ENCODE measurements around the gene MIS12.
A peak's percentile ranks its signal among the peaks of the same experiment; 100 is the strongest.

Gene MIS12

DNA sequence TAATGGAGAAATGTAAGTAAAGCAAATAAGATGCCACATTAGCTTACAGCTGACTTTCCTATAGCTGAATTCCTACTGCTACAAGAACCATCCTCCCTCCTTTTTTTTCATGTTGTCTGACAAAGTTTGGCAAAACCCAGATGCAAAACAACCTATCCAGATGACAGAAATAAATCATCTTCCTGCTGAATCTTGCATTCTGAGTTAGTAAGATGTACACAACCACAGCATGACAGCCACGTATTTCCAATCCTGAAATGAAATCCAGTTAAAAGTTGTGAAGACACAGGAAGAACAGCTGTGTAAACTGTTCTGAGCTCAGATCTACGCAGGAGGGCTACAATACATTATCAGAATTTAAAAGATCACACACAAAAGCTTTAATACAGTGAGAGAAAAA, 12.5 kb upstream of the MIS12 start:
- Histone ChIP-seq H3K4me3 (ENCODE audit: low read length) (no peak overlapping the region), H3K27ac (ENCODE audit: low read depth, low read length) (no peak overlapping the region), H3K4me1 (ENCODE audit: control insufficient read depth, insufficient read depth, low read length) (no peaks in the 10 kb centered on the region), H3K36me3 (ENCODE audit: control insufficient read depth, insufficient read depth, low read length) (peaks cover 13% of the 10 kb centered on the region), H3K9ac (ENCODE audit: low read length) (no peak overlapping the region), H3K27me3 (ENCODE audit: control insufficient read depth, insufficient read depth, low read length) (no peaks in the 10 kb centered on the region)

GRCh38 chr17:5478992-5479391, 7.4 kb upstream of the MIS12 start:
- Histone ChIP-seq H3K36me3 (ENCODE audit: control insufficient read depth, insufficient read depth, low read length) (peaks cover 33% of the 10 kb centered on the region), H3K4me1 (ENCODE audit: control insufficient read depth, insufficient read depth, low read length) (no peaks in the 10 kb centered on the region), H3K4me3 (ENCODE audit: low read length) (no peak overlapping the region), H3K27ac (ENCODE audit: low read depth, low read length) (no peak overlapping the region), H3K9ac (ENCODE audit: low read length) (no peak overlapping the region), H3K27me3 (ENCODE audit: control insufficient read depth, insufficient read depth, low read length) (no peaks in the 10 kb centered on the region)

DNA sequence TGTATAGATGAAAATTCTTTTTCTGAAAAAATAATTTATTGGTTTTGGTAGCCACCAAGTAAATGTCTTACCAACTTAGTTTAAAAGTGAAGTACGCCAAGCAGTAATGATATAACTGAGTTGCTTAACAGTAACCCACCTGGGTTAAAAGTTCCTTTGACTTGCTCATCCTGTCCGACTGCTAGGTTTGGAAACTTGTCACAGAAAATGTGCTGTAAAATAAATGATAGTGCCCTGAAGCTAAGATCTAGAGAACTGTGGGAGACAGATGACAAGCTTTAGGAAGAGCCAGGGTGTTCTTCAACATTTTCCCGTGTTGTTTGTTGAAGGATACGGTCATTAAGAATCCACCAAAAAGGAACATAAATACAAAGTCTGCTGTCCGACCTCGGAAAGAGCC, 5.4 kb upstream of the MIS12 start:
- no peak overlapping the region for H3K4me3 ChIP-seq (ENCODE audit: low read length)
- H3K27ac ChIP-seq (ENCODE audit: low read depth, low read length) = no peak overlapping the region
- no peak overlapping the region for H3K9ac ChIP-seq (ENCODE audit: low read length)
- peaks cover 8% of the 10 kb centered on the region for H3K4me1 ChIP-seq (ENCODE audit: control insufficient read depth, insufficient read depth, low read length)
- peaks cover 34% of the 10 kb centered on the region for H3K36me3 ChIP-seq (ENCODE audit: control insufficient read depth, insufficient read depth, low read length)
- H3K27me3 ChIP-seq (ENCODE audit: control insufficient read depth, insufficient read depth, low read length) = no peaks in the 10 kb centered on the region

DNA sequence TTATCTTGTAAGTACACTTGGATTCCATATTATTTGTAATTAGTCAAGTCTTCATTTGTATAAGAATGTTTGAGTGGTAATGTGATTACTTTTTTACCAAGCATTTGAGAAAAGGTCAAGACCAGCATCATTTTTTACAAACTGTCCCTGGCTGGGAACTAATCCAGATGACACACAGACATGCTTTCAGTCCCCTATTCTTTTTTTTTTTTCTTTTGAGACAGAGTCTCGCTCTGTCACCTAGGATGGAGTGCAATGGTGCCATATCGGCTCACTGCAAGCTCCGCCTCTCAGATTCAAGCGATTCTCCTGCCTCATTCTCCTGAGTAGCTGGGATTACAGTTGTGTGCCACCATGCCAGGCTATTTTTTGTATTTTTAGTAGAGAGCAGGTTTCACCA, 4.9 kb upstream of the MIS12 start:
- Histone ChIP-seq H3K9ac (ENCODE audit: low read length) (no peak overlapping the region), H3K4me3 (ENCODE audit: low read length) (no peak overlapping the region), H3K4me1 (ENCODE audit: control insufficient read depth, insufficient read depth, low read length) (peaks cover 8% of the 10 kb centered on the region), H3K36me3 (ENCODE audit: control insufficient read depth, insufficient read depth, low read length) (peaks cover 34% of the 10 kb centered on the region), H3K27me3 (ENCODE audit: control insufficient read depth, insufficient read depth, low read length) (no peaks in the 10 kb centered on the region), H3K27ac (ENCODE audit: low read depth, low read length) (no peak overlapping the region)

DNA sequence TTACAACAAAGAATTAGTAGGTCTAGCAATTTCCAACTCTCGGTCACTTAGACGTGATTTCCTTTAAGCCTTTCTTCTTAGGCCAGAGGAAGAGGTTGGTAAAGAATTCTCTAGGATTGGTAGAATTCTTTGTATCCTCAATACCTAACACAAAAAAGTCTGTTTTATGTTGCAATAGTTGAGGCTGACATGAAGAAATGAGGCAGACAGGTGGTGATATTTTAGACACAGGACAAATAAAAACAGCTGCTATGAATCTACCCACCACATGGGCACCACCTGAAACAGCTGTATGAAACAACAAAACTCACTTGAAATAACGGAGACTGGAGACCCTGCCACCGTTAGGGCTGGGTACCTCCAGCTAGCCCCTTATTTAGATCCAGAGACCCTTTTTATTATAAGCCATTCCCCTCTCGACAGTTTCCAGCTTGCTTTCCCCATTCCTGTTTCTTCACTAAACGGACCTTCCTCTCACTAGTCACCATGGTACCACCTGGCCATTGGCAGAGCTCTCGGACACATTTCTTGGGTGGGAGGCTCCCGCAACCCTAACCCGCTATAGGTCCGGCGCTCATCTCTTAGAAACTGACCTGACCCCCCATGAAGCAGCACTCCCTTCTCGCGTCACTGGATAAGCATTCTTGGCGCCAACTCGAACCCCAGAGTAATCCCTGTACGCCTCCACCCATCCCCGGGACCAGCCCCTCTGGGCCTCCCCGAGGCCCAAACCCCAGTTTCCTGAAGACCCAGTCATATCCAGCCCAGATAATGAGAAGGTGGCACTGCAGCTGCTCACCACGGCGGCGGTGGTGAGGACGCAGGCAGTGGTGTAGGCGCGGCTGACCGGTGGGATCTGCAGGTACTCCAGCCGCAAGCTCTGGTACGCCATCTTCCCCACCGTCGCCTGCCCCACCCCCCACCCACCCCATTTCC, 828 bp upstream of the MIS12 start, which contains the start of gene DERL2:
TSS of gene DERL2 (minus strand) at position 909 of the 936 bp plus-strand sequence. CDS start at position 892, 17 bp downstream.
- Histone ChIP-seq H3K9ac (ENCODE audit: low read length) (peak within 1 kb of the TSS; percentile 81), H3K4me3 (ENCODE audit: low read length) (peak within 1 kb of the TSS; percentile 83), H3K4me1 (ENCODE audit: control insufficient read depth, insufficient read depth, low read length) (peaks cover 14% of the 10 kb centered on the region), H3K27ac (ENCODE audit: low read depth, low read length) (peak within 1 kb of the TSS; percentile 99), H3K27me3 (ENCODE audit: control insufficient read depth, insufficient read depth, low read length) (no peaks in the 10 kb centered on the region), H3K36me3 (ENCODE audit: control insufficient read depth, insufficient read depth, low read length) (peaks cover 21% of the 10 kb centered on the region)

GRCh38 chr17:5488752-5489151, 2.4 kb downstream of the MIS12 start:
- no peak overlapping the region for H3K9ac ChIP-seq (ENCODE audit: low read length)
- H3K36me3 ChIP-seq (ENCODE audit: control insufficient read depth, insufficient read depth, low read length) = peaks cover 11% of the 10 kb centered on the region
- H3K27ac ChIP-seq (ENCODE audit: low read depth, low read length) = no peak overlapping the region
- H3K4me1 ChIP-seq (ENCODE audit: control insufficient read depth, insufficient read depth, low read length) = peaks cover 14% of the 10 kb centered on the region
- H3K4me3 ChIP-seq (ENCODE audit: low read length) = no peak overlapping the region
- H3K27me3 ChIP-seq (ENCODE audit: control insufficient read depth, insufficient read depth, low read length) = no peaks in the 10 kb centered on the region

GRCh38 chr17:5492970-5493369, 6.6 kb downstream of the MIS12 start:
- Histone ChIP-seq H3K4me3 (ENCODE audit: low read length) (no peak overlapping the region), H3K4me1 (ENCODE audit: control insufficient read depth, insufficient read depth, low read length) (no peaks in the 10 kb centered on the region), H3K9ac (ENCODE audit: low read length) (no peak overlapping the region), H3K27ac (ENCODE audit: low read depth, low read length) (no peak overlapping the region), H3K27me3 (ENCODE audit: control insufficient read depth, insufficient read depth, low read length) (no peaks in the 10 kb centered on the region), H3K36me3 (ENCODE audit: control insufficient read depth, insufficient read depth, low read length) (peaks cover 9% of the 10 kb centered on the region)

DNA sequence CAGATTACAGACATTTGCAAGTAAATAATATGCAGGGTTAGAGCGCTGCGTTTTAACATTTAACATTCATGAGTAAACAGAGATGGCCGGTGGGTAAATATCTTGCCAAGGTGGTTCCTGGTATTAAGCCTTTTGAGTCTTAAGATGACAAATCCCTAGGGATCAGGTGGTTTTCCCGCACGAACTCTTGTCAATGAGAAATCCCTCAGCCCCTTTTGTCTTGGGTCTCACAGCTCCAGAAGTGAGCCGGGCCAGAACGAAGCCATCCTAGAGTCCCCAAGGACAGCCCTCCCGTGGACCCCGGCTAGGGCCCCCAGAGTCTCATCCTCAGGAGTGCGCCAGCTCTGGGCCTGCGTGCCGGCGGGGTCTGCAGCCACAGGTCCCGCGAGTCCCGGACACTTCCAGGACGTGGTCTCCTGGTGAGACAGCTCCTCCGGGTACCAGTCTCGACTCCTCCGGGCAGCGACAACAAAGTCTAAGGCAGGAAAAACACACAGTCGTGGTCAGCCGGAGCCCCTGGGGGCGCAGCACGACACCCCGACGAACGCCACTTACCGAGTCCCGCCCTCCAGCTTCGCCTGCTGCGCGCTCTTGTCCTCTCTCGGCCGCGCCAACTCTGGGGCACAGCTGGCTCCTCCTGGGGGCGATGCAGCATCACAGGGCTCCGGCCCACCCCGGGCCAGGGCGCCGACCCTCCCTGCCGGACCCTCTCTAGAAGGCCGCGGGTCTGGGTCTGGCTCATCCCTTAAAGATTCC, 13.3 kb downstream of the MIS12 start:
- no peak overlapping the region for H3K27ac ChIP-seq (ENCODE audit: low read depth, low read length)
- no peaks in the 10 kb centered on the region for H3K27me3 ChIP-seq (ENCODE audit: control insufficient read depth, insufficient read depth, low read length)
- peaks cover 4% of the 10 kb centered on the region for H3K4me1 ChIP-seq (ENCODE audit: control insufficient read depth, insufficient read depth, low read length)
- H3K36me3 ChIP-seq (ENCODE audit: control insufficient read depth, insufficient read depth, low read length) = no peaks in the 10 kb centered on the region
- no peak overlapping the region for H3K9ac ChIP-seq (ENCODE audit: low read length)
- peak overlapping the region; percentile 65 for H3K4me3 ChIP-seq (ENCODE audit: low read length)

- Histone ChIP-seq H3K36me3 (ENCODE audit: control insufficient read depth, insufficient read depth, low read length) (no peaks in the 10 kb centered on the region), H3K27ac (ENCODE audit: low read depth, low read length) (peak overlapping the region; percentile 47), H3K4me3 (ENCODE audit: low read length) (peak overlapping the region; percentile 65), H3K27me3 (ENCODE audit: control insufficient read depth, insufficient read depth, low read length) (no peaks in the 10 kb centered on the region), H3K9ac (ENCODE audit: low read length) (peak overlapping the region; percentile 34), H3K4me1 (ENCODE audit: control insufficient read depth, insufficient read depth, low read length) (peaks cover 4% of the 10 kb centered on the region)
Observed at GRCh38 chr17:5500247-5500588, 13.9 kb downstream of the MIS12 start.

DNA sequence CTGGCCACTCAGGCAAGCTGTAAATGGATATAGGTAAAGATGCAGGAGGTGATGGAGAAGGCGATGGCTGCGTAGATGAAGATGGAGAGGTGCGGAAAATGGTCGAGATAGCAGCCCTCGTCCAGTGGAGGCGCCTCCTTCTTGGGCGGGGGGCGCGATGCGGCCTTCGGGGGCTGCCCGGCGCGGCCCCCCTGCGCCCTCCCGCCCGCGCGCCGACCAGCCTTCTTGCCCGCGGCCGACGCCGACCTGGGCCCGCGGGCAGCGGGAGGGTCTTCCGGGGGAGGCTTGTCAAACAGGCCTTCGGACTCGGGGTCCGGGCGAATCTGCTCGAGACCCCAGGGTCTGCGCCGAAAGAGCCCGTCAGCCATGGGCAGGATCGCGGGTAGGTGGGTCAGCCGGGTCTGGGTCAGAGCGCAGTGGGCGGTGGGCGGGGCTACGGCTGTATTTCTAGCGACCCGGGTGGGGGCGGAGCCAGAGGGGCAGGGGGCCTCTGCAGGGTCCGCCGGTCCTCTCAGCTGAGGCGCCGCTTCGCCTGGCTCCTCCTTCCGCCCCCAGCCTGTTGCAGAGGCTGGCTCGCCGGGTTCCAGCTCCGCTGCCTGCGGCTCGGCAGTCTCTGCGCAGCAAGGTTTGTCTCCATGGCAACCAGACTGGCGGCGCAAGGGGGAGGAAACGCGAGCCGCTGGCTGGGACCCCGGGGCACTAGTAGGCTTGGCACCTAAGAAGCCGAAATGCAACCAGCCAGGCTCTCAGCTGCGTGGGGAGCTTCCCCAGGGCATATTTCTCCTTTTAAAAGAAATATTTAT, 14.4 kb downstream of the MIS12 start:
- Histone ChIP-seq H3K4me3 (ENCODE audit: low read length) (peak overlapping the region; percentile 65), H3K27ac (ENCODE audit: low read depth, low read length) (peak overlapping the region; percentile 47), H3K4me1 (ENCODE audit: control insufficient read depth, insufficient read depth, low read length) (peaks cover 4% of the 10 kb centered on the region), H3K27me3 (ENCODE audit: control insufficient read depth, insufficient read depth, low read length) (no peaks in the 10 kb centered on the region), H3K36me3 (ENCODE audit: control insufficient read depth, insufficient read depth, low read length) (no peaks in the 10 kb centered on the region), H3K9ac (ENCODE audit: low read length) (peak overlapping the region; percentile 34)

DNA sequence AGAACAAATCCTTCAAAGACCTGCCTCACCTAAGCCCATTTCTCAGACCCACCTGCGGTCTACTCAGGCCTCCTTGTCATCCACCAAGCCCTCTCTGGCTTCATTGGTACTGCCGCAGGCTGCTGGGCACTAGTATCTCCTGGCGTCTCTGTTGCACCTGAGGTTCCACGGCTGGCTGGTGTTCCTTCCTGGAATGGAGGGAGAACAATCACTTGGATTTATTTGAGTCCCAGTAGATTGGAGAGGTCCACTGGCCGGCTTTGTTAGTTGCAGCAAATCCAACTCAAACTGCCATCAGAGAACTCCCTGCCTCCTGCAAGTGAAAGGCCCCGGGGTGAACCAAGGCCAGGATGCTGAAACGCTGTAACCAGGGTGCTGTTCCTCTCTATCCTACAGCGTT, 15.3 kb downstream of the MIS12 start:
- H3K4me1 ChIP-seq (ENCODE audit: control insufficient read depth, insufficient read depth, low read length) = peaks cover 4% of the 10 kb centered on the region
- H3K27ac ChIP-seq (ENCODE audit: low read depth, low read length) = no peak overlapping the region
- no peak overlapping the region for H3K4me3 ChIP-seq (ENCODE audit: low read length)

DNA sequence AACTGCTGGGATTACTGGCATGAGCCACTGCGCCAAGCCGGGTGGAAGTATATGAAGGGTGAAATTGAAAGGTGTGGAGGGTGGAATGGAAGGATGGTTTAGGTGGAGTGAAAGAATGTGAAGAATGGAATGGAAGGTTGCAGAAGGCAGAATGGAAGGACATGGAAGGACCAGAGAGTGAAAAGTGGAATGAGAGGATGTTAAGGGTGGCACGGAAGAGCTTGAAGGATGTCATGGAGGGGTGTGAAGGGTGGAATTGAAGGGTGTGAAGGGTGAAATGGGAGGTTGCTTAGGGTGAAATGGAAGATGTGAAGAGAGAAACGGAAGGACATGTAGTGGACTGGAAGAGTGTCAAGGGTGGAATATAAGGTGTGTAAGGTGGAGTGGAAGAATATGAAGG, 16.2 kb downstream of the MIS12 start:
- no peaks in the 10 kb centered on the region for H3K27me3 ChIP-seq (ENCODE audit: control insufficient read depth, insufficient read depth, low read length)

More for the DNA sequence above, 15.3 kb downstream of the MIS12 start:
- no peak overlapping the region for H3K9ac ChIP-seq (ENCODE audit: low read length)
- H3K36me3 ChIP-seq (ENCODE audit: control insufficient read depth, insufficient read depth, low read length) = no peaks in the 10 kb centered on the region
- H3K27me3 ChIP-seq (ENCODE audit: control insufficient read depth, insufficient read depth, low read length) = no peaks in the 10 kb centered on the region

More for the DNA sequence above, 16.2 kb downstream of the MIS12 start:
- Histone ChIP-seq H3K27ac (ENCODE audit: low read depth, low read length) (no peak overlapping the region), H3K9ac (ENCODE audit: low read length) (no peak overlapping the region), H3K4me3 (ENCODE audit: low read length) (no peak overlapping the region), H3K36me3 (ENCODE audit: control insufficient read depth, insufficient read depth, low read length) (no peaks in the 10 kb centered on the region), H3K4me1 (ENCODE audit: control insufficient read depth, insufficient read depth, low read length) (peaks cover 4% of the 10 kb centered on the region)
